Neural crest cell (in vitro differentiated cells): Measurements from ENCODE around the gene SORCS2. TPM values are rescaled to one million over a fixed set of nuclear protein-coding genes. Genes with fewer than 3 reads are reported as not detected.

Experiments used
- DNase-seq: peaks from one replicate; pipeline ENCODE4 v3.0.0; 2021; ENCODE audit warnings: low read depth, mixed read lengths, low spot score
- H3K27ac Mint-ChIP-seq: one replicate; pipeline ENCODE4 v1.8.0; 2021; ENCODE audit warnings: mild to moderate bottlenecking, mixed read lengths; ENCODE audit not compliant: unreplicated experiment
- H3K27me3 Mint-ChIP-seq: 2 replicates; pipeline ENCODE4 v1.8.0; 2021; ENCODE audit warnings: low read depth, mild to moderate bottlenecking, mixed read lengths
- H3K36me3 Mint-ChIP-seq: 2 replicates; pipeline ENCODE4 v1.8.0; 2021; ENCODE audit warnings: low read depth, mild to moderate bottlenecking, mixed read lengths
- H3K4me1 Mint-ChIP-seq: 2 replicates; pipeline ENCODE4 v1.8.0; 2021; ENCODE audit warnings: mixed read lengths
- H3K4me3 Mint-ChIP-seq: one replicate; pipeline ENCODE4 v1.8.0; 2021; ENCODE audit warnings: mild to moderate bottlenecking, mixed read lengths
- H3K9me3 Mint-ChIP-seq: 2 replicates; pipeline ENCODE4 v1.8.0; 2021; ENCODE audit warnings: mixed read lengths
- total RNA-seq: library from RNA; stranded (reverse); gene quantifications from 2 replicates; pipeline ENCODE4 v1.2.1, GENCODE V29; 2021
- TF ChIP-seq, protein P1 (sequence below): fragments of 200-600 bp; sonication (generic); conservative IDR thresholded peaks from 2 replicates; pipeline ENCODE4 v1.5.0; 2021; ENCODE audit warnings: antibody characterized with exemption, mild to moderate bottlenecking

SORCS2 gene
- total RNA-seq, 1 donor from 2014 or later = 1.1 TPM

GRCh38 chr4:7248857-7249256 lies 56.5 kb downstream of the SORCS2 start:
- Mint-ChIP-seq H3K27ac (no peak overlapping the region), H3K27me3 (no peaks in the 10 kb centered on the region), H3K4me1 (no peaks in the 10 kb centered on the region), H3K4me3 (no peak overlapping the region), H3K9me3 (no peaks in the 10 kb centered on the region), H3K36me3 (no peaks in the 10 kb centered on the region)
- TF ChIP-seq, protein P1, sequence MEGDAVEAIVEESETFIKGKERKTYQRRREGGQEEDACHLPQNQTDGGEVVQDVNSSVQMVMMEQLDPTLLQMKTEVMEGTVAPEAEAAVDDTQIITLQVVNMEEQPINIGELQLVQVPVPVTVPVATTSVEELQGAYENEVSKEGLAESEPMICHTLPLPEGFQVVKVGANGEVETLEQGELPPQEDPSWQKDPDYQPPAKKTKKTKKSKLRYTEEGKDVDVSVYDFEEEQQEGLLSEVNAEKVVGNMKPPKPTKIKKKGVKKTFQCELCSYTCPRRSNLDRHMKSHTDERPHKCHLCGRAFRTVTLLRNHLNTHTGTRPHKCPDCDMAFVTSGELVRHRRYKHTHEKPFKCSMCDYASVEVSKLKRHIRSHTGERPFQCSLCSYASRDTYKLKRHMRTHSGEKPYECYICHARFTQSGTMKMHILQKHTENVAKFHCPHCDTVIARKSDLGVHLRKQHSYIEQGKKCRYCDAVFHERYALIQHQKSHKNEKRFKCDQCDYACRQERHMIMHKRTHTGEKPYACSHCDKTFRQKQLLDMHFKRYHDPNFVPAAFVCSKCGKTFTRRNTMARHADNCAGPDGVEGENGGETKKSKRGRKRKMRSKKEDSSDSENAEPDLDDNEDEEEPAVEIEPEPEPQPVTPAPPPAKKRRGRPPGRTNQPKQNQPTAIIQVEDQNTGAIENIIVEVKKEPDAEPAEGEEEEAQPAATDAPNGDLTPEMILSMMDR = no peak
- DNase-seq = no peak

- Mint-ChIP-seq H3K27ac (no peak overlapping the region), H3K4me1 (peaks cover 5% of the 10 kb centered on the region), H3K9me3 (no peaks in the 10 kb centered on the region), H3K4me3 (no peak overlapping the region), H3K27me3 (no peaks in the 10 kb centered on the region), H3K36me3 (no peaks in the 10 kb centered on the region)
- TF ChIP-seq, protein P1 = no peak
- no peak for DNase-seq
Measured at GRCh38 chr4:7251321-7251720, 59.0 kb downstream of the SORCS2 start.

- Mint-ChIP-seq H3K27ac (no peak overlapping the region), H3K36me3 (no peaks in the 10 kb centered on the region), H3K27me3 (no peaks in the 10 kb centered on the region), H3K9me3 (no peaks in the 10 kb centered on the region), H3K4me3 (no peak overlapping the region), H3K4me1 (peaks cover 5% of the 10 kb centered on the region)
- no peak for DNase-seq
- TF ChIP-seq, protein P1 = no peak
Measured at GRCh38 chr4:7252051-7252450, 59.7 kb downstream of the SORCS2 start.

DNA sequence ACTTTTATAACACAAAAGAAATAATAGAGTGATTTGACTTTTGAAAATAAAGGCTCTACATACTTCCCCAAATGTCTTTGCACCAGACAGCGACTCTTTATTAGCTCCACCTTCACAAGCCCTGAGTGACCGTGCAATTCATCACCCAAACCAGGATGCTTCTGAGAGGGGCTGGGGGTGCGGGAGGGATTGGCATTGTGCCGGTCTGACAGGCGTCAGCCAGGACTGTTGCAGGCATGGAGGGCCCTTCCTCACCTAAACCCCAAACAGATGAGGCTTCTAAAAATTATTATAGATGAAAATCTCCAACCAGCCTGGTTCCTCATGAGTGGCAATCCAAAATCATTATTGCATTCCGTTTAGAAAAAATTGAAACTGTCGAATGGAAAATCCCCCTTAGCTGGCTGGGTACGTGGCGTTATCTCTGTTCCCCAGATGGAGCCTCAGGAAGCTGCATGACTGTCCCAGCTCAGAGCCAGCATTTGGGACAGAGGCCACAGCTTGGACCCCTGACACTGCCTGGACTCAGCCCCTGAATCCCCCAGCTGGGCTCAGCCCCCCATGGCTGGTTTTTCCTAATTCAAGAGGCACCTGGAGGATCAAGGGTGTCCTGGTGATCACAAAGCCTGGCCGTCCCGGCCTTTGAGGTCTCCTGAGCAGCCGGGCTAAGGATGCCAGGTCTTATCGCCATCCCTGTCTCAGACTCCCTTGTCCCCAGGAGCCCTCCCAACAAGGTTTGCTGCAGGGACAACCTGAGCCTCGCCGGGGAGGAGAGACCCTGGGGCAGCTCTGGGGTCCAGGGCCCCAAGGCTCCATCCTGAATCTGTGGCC lies 60.4 kb downstream of the SORCS2 start:
- DNase-seq = no peak
- no peak overlapping the region for H3K4me3 Mint-ChIP-seq
- H3K27ac Mint-ChIP-seq = no peak overlapping the region
- peaks cover 5% of the 10 kb centered on the region for H3K4me1 Mint-ChIP-seq
- H3K36me3 Mint-ChIP-seq = no peaks in the 10 kb centered on the region
- no peaks in the 10 kb centered on the region for H3K27me3 Mint-ChIP-seq
- H3K9me3 Mint-ChIP-seq = no peaks in the 10 kb centered on the region
- TF ChIP-seq, protein P1 = no peak

DNA sequence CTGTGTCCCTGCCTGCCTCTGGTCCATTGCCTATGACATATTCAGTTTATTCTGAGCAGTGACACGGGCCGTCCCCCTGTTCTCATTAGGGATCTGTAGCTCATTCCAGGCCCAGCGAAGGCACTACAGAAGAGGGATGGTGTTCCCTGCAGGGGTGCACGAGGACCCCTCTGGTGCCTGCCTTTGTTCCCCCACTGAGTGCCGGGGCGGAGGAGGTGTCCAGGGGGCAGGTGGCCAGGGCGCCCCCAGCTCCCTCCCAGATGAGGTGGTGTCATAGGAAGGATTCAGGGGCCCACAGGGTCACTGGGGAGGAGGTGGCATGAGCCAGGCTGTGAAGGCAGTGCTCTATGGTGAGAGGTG lies 61.0 kb downstream of the SORCS2 start:
- no peak for DNase-seq
- H3K4me3 Mint-ChIP-seq = no peak overlapping the region
- TF ChIP-seq, protein P1 = no peak
- no peaks in the 10 kb centered on the region for H3K27me3 Mint-ChIP-seq
- H3K36me3 Mint-ChIP-seq = no peaks in the 10 kb centered on the region
- no peaks in the 10 kb centered on the region for H3K9me3 Mint-ChIP-seq
- H3K4me1 Mint-ChIP-seq = peaks cover 5% of the 10 kb centered on the region
- no peak overlapping the region for H3K27ac Mint-ChIP-seq
